SW 1271 (cell line): ENCODE measurements around the gene TOPORS.
A peak's percentile ranks its signal among the peaks of the same experiment; 100 is the strongest.

Experiments
- DNase-seq, 2 experiments: peaks; one replicate each; lab custom pipeline; 2025; lab: John Stamatoyannopoulos, UW

TOPORS gene

DNA sequence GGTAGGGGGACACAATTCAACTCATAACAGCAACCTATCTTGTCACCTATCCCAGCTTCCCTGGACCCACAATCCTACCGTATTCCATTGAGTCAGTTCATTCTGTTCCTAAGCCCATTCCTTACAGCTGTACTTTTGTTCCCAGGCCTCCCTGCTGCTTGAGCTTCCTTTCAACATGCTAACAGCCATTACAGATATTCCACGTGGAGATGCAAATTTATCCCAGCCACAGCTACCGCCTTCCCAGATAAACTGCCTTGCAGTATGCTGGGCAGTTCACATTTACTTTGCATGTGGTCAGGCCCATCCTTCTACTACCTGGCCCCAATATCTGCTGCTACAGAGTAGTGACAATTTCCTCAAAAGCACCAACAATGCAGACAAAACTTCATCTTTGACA lies 49.4 kb downstream of the TOPORS start:
- DNase-seq: no peak

DNA sequence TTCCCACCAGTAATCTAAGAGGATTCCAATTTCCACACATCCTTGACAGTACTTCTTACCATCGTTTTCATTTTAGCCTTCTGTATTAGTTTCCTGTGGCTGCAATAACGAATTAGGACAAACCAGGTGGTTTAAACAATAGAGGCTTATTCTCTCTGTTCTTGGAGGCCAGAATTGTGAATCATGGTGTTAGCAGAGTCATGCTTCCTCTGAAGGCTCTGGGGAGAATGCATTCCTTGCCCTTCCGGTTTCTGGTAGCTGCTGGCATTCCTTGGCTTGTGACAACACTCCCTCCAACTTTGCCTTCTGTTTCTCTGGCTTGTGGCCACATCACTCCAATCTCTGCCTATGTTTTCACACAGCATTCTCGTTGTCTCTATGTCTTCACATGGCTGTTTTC lies 49.9 kb downstream of the TOPORS start:
- peak; percentile 29 to 81 for DNase-seq

GRCh38 chr9:32501868-32502267 lies 50.5 kb downstream of the TOPORS start:
- no peak for DNase-seq

GRCh38 chr9:32500768-32501167 lies 51.6 kb downstream of the TOPORS start:
- DNase-seq: peak in 1 of 2 experiments; percentile 8

- DNase-seq: no peak
Measured at GRCh38 chr9:32497921-32498320, 54.5 kb downstream of the TOPORS start.

DNA sequence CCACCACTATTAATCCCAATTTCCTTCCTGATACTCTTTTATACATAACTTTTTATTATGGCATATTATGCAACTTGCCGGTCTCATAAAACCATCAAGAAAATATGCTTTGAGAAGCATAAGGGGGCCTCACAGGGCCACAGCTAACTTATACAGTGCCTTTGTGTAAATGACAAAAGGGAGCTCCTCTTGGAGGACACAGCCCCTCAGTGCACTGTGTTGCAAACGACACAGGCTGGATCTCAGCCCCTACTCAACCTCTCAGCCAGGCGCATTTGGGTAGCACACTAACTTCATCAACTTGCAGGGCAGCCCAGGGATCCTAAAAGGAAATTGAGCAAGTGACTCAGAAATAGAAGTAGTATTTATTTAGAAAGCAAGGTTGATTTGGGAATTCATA lies 61.8 kb downstream of the TOPORS start:
- no peak for DNase-seq
